ENCODE data around the gene PACSIN1. TPM values are rescaled to one million over a fixed set of nuclear protein-coding genes. Genes with fewer than 3 reads are reported as not detected.

Gene PACSIN1
- total RNA-seq, 1 donor from 2014 or later = 10.8 TPM

GRCh38 chr6:34511214-34511914, 45.5 kb downstream of the PACSIN1 start:
- intact Hi-C loops (cut with DNase I) = no loop called here
- ATAC-seq (no peak), DNase-seq (ENCODE audit: missing footprints) (no peak)

GRCh38 chr6:34511915-34512737, 46.2 kb downstream of the PACSIN1 start:
- intact Hi-C loops (cut with DNase I) = no loop called here
- DNase-seq (ENCODE audit: missing footprints) = no peak
- ATAC-seq = no peak

- DNase-seq (ENCODE audit: missing footprints) = no peak
- no peak for ATAC-seq
- intact Hi-C loops (cut with DNase I) = no loop called here
Measured at GRCh38 chr6:34512738-34513115, 46.9 kb downstream of the PACSIN1 start.

GRCh38 chr6:34513646-34514045, 47.8 kb downstream of the PACSIN1 start:
- ATAC-seq = no peak
- intact Hi-C loops (cut with DNase I) = no loop called here
- no peak for DNase-seq (ENCODE audit: missing footprints)

- no peak for ATAC-seq
- intact Hi-C loops (cut with DNase I) = no loop called here
- DNase-seq (ENCODE audit: missing footprints) = no peak
Measured at GRCh38 chr6:34514112-34514511, 48.2 kb downstream of the PACSIN1 start.

GRCh38 chr6:34514593-34515472, 49.0 kb downstream of the PACSIN1 start:
- intact Hi-C loops (cut with DNase I) = no loop called here
- peak; percentile 18 for ATAC-seq
- DNase-seq (ENCODE audit: missing footprints) = no peak

GRCh38 chr6:34515473-34516387, 49.9 kb downstream of the PACSIN1 start:
- DNase-seq (ENCODE audit: missing footprints) = no peak
- intact Hi-C loops (cut with DNase I) = no loop called here
- no peak for ATAC-seq

- no peak for DNase-seq (ENCODE audit: missing footprints)
- ATAC-seq = no peak
- intact Hi-C loops (cut with DNase I) = no loop called here
Measured at GRCh38 chr6:34516391-34517324, 50.8 kb downstream of the PACSIN1 start.

- ATAC-seq = no peak
- no peak for DNase-seq (ENCODE audit: missing footprints)
- intact Hi-C loops (cut with DNase I) = no loop called here
Measured at GRCh38 chr6:34517461-34517881, 51.6 kb downstream of the PACSIN1 start.

GRCh38 chr6:34517966-34518365, 52.1 kb downstream of the PACSIN1 start:
- intact Hi-C loops (cut with DNase I) = no loop called here
- no peak for DNase-seq (ENCODE audit: missing footprints)
- no peak for ATAC-seq

- no peak for ATAC-seq
- intact Hi-C loops (cut with DNase I) = no loop called here
- no peak for DNase-seq (ENCODE audit: missing footprints)
Measured at GRCh38 chr6:34518669-34519365, 52.9 kb downstream of the PACSIN1 start.

GRCh38 chr6:34519971-34520644, 54.2 kb downstream of the PACSIN1 start:
- ATAC-seq = no peak
- intact Hi-C loops (cut with DNase I) = no loop called here
- DNase-seq (ENCODE audit: missing footprints) = no peak

GRCh38 chr6:34520645-34521462, 55.0 kb downstream of the PACSIN1 start:
- DNase-seq (ENCODE audit: missing footprints) (no peak), ATAC-seq (no peak)
- intact Hi-C loops (cut with DNase I) = no loop called here

- intact Hi-C loops (cut with DNase I) = no loop called here
- DNase-seq (ENCODE audit: missing footprints) = no peak
- no peak for ATAC-seq
Measured at GRCh38 chr6:34521463-34522285, 55.8 kb downstream of the PACSIN1 start.

GRCh38 chr6:34522761-34523160, 56.9 kb downstream of the PACSIN1 start:
- ATAC-seq (no peak), DNase-seq (ENCODE audit: missing footprints) (no peak)
- intact Hi-C loops (cut with DNase I) = no loop called here
